GM21723 (cell line): ENCODE results near the gene BABAM2.

Experiments
- ATAC-seq: cut with Tn5 transposase; IDR thresholded peaks from one replicate; pipeline ENCODE4 v1.9.1; 2021; ENCODE audit warnings: mild to moderate bottlenecking, moderate library complexity; ENCODE audit not compliant: unreplicated experiment

The BABAM2 gene

GRCh38 chr2:28296904-28297303, 406.4 kb downstream of the BABAM2 start:
- no peak for ATAC-seq

- no peak for ATAC-seq
These were observed 407.0 kb downstream of the BABAM2 start for GRCh38 chr2:28297531-28297930.

- no peak for ATAC-seq
These were observed 407.9 kb downstream of the BABAM2 start for GRCh38 chr2:28298406-28298805.

- no peak for ATAC-seq
These were observed 410.2 kb downstream of the BABAM2 start for GRCh38 chr2:28300485-28301341.

- ATAC-seq: no peak
These were observed 414.7 kb downstream of the BABAM2 start for GRCh38 chr2:28305202-28305601.

GRCh38 chr2:28310107-28310506, 419.6 kb downstream of the BABAM2 start:
- no peak for ATAC-seq

- no peak for ATAC-seq
These were observed 421.2 kb downstream of the BABAM2 start for GRCh38 chr2:28311660-28312249.

- no peak for ATAC-seq
These were observed 422.0 kb downstream of the BABAM2 start for GRCh38 chr2:28312307-28313219.

GRCh38 chr2:28313220-28313784, 422.8 kb downstream of the BABAM2 start:
- no peak for ATAC-seq

GRCh38 chr2:28314968-28315367, 424.4 kb downstream of the BABAM2 start:
- no peak for ATAC-seq

GRCh38 chr2:28316546-28317335, 426.2 kb downstream of the BABAM2 start:
- no peak for ATAC-seq

- ATAC-seq: no peak
These were observed 426.9 kb downstream of the BABAM2 start for GRCh38 chr2:28317390-28317789.

- ATAC-seq: no peak
These were observed 427.5 kb downstream of the BABAM2 start for GRCh38 chr2:28318023-28318422.

- ATAC-seq: no peak
These were observed 428.1 kb downstream of the BABAM2 start for GRCh38 chr2:28318462-28319117.

- no peak for ATAC-seq
These were observed 428.8 kb downstream of the BABAM2 start for GRCh38 chr2:28319118-28320008.

GRCh38 chr2:28320009-28320365, 429.5 kb downstream of the BABAM2 start:
- no peak for ATAC-seq

GRCh38 chr2:28320371-28320770, 429.8 kb downstream of the BABAM2 start:
- no peak for ATAC-seq

GRCh38 chr2:28321426-28321825, 430.9 kb downstream of the BABAM2 start:
- ATAC-seq: no peak

- ATAC-seq: no peak
These were observed 431.5 kb downstream of the BABAM2 start for GRCh38 chr2:28322051-28322450.
